ENCODE data around the gene TMEM52B. TPM values are rescaled to one million over a fixed set of nuclear protein-coding genes. Genes with fewer than 3 reads are reported as not detected.
"Not testable (repeated sequence)": the region's sequence is repeated elsewhere in the genome, so short reads cannot be mapped to it uniquely, and the experiment has no call there.

The TMEM52B gene
- total RNA-seq, 1 donor from 2014 or later = not detected

GRCh38 chr12:10210225-10210624, 31.4 kb downstream of the TMEM52B start:
- DNase-seq (ENCODE audit: low spot score in 2 of 2) (no peak), FAIRE-seq (no peak)

DNA sequence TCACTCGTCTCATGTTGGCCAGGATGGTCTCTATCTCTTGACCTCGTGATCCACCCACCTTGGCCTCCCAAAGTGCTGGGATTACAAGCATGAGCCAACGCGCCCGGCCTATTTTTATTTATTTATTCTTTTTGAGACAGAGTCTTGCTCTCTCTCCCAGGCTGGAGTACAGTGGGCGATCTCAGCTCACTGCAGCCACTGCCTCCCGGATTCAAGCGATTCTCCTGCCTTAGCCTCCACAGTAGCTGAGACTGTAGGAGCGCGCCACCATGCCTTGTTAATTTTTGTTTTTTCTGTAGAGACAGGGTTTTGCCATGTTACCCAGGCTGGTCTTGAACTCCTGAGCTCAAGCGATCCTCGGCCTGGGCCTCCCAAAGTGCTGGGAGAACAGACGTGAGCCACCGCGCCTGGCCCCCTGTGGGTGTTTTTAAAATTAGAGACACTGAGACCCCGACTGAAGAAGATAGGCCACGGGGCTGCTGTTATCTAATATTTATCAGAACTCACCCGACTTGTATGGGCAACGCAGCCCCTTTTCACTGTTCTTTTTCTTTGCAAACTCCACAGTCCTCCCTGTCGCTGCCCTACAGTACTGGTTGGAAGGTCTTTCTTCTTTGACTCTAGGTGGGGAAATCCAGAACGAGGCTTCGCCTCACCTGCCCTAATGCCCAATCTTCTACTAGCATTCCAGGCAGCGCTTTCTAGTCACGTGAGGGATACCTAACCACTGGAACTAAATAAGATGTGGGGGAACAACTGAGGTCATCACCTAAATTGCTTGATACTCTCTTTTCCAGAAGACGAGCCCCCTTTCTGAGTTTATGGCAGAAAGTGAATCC, 32.5 kb downstream of the TMEM52B start:
- DNase-seq (ENCODE audit: low spot score in 2 of 2) (no peak), FAIRE-seq (no peak)

GRCh38 chr12:10211940-10212738, 33.3 kb downstream of the TMEM52B start:
- FAIRE-seq = no peak
- DNase-seq (ENCODE audit: low spot score in 2 of 2) = peak; percentile 81 to 91

DNA sequence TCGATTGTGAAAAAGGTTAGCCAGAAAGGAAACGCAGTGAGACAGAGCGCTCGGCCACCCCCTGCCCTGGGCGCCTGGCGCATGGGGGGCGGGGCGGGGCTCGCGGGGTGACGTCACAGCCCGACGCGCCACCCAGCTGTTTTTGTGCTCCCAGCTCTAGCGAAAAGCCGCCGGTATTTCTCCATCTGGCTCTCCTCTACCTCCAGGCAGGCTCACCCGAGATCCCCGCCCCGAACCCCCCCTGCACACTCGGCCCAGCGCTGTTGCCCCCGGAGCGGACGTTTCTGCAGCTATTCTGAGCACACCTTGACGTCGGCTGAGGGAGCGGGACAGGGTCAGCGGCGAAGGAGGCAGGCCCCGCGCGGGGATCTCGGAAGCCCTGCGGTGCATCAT, 33.9 kb downstream of the TMEM52B start, which contains the start of gene GABARAPL1:
GABARAPL1 (plus strand) TSS at position 139 of the 393 bp plus-strand sequence; CDS start at position 392, 253 bp downstream.
- peak; percentile 80 to 85 for DNase-seq (ENCODE audit: low spot score in 2 of 2)
- no peak for FAIRE-seq

DNA sequence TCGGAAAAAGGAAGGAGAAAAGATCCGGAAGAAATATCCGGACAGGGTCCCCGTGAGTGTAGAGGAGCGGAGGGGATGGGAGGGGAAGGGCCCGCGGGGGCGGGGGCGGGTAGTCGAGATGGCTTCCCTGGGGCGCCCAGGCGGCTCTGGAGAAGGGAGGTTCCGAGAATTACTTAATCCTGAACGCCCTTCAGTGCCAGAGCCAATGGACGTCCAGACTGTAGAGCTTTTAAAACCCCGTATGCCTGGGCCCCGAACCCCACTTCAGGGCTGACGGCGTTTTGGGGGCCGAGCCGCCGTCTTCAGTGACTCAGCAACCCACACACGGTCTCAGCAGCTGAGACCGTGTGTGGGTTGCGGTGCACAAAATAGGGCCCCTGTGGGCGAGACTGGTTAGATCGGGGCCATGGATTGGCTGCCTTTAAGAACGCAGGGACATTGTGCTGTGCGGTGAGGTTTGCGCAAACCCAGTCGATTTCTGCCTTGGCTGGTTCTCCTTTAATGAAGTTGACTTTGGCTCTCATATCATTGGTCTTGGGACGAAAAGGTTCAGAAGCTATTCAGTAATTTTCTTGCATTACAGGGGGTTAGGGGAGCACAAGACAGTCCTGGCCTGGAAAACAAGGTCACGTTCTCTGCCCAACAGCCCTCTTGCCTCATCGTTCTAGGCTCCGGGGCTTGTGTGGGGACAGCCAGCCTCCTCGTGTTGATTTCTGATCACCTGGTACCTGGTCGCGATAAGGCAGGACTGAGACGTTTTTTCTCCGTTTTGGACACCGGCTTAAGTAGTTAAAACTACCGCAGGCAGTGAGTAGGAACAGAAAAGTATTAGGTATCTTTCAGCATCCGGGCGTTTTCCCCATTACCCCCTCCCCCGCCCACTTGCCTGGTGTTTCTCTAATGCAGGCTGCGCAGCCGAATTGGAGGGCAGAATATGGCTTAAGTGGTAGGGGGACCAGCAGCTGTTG, 34.6 kb downstream of the TMEM52B start:
- DNase-seq (ENCODE audit: low spot score in 2 of 2) (peak; percentile 36 to 52), FAIRE-seq (no peak)

DNA sequence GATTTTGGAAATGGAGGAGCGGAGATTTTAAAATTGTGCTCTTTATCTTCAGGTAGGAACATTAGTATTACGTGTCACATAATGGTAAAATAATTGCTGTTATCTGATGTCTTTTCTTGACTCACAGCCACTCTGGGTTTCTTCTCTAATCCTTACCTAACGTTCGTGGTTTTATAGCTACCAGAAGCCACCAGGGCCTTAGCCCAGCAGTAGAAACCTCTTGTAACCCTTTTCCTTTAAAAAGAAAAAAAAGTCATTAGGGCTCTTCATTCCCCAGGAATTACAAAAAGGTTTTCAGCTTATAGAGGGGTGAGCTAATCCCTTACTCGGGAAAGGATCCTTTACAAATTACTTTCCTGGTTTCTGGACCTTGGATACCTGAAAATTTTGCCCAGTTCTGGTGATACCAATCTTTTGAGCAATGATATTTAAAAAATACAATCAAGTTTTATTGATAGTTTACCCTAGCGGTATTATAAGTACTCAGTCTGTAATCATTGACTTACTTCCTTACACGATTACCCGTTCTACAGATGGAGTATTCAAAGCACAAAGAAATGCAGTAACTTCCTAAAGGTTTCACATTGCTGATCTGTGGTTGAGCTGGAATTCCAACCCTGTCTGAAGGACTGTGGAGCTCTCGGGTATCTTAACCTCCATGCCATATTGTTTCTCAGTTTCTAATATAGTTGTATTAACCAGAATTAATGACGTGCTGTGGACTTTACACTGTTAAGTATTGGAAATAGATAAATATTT, 35.5 kb downstream of the TMEM52B start:
- DNase-seq (ENCODE audit: low spot score in 2 of 2) (no peak), FAIRE-seq (no peak)

GRCh38 chr12:10214895-10215267, 36.0 kb downstream of the TMEM52B start:
- FAIRE-seq (no peak), DNase-seq (ENCODE audit: low spot score in 2 of 2) (no peak)

- DNase-seq (ENCODE audit: low spot score in 2 of 2) (no peak), FAIRE-seq (no peak)
Observed at GRCh38 chr12:10215436-10215835, 36.6 kb downstream of the TMEM52B start.

DNA sequence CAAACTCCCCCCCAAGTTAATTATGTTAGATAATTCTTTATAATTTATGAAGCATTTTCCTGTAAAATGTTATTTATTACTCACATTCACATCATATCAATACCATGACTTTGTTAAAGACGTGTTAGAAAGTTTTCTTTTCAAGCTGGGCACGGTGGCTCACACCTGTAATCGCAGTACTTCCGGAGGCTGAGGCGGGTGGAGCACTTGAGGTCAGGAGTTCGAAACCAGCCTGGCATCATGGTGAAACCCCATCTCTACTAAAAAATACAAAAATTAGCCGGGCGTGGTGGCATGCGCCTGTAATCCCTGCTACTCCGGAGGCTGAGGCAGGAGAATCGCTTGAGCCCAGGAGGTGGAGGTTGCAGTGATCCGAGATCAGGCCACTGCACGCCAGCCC, 37.1 kb downstream of the TMEM52B start:
- DNase-seq (ENCODE audit: low spot score in 2 of 2); FAIRE-seq: not testable (repeated sequence)

DNA sequence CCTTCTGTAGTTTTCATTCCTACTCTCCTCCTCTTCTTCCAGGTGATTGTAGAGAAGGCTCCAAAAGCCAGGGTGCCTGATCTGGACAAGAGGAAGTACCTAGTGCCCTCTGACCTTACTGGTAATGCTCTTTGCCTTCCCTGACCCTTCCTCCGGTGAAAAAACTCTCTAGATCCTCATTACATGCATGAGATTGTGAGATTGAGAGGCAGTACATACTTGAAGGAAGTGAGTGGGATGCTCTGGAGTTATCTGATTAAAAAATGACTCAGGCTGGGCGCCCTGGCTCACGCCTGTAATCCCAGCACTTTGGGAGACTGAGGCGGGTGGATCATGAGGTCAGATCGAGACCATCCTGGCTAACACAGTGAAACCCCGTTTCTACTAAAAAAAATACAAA, 39.2 kb downstream of the TMEM52B start:
- FAIRE-seq (no peak), DNase-seq (ENCODE audit: low spot score in 2 of 2) (no peak)

GRCh38 chr12:10220398-10221077, 41.7 kb downstream of the TMEM52B start:
- no peak for FAIRE-seq
- peak in 1 of 2 donors; percentile 34 for DNase-seq (ENCODE audit: low spot score in 2 of 2)

GRCh38 chr12:10221846-10222245, 43.0 kb downstream of the TMEM52B start:
- FAIRE-seq = no peak
- no peak for DNase-seq (ENCODE audit: low spot score in 2 of 2)

DNA sequence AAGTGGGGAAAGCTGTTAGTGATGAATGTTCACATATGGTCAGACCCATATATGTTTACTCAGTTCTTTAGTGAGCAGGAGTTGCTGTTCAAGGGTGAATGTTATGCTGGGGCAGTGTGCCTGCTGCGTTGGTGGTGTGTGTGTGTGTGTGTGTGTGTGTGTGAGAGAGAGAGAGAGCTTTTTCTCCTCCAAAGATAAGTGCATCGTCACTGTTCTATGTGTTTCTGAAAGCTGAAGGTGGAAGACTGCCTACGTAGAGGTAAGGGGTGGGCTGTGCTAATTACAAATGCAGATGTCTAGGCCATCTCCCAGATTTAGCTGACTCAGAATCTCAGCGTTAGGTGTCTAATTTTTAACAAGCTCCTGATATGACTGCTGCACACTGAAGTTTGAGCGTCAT, 44.4 kb downstream of the TMEM52B start:
- FAIRE-seq (no peak), DNase-seq (ENCODE audit: low spot score in 2 of 2) (no peak)

DNA sequence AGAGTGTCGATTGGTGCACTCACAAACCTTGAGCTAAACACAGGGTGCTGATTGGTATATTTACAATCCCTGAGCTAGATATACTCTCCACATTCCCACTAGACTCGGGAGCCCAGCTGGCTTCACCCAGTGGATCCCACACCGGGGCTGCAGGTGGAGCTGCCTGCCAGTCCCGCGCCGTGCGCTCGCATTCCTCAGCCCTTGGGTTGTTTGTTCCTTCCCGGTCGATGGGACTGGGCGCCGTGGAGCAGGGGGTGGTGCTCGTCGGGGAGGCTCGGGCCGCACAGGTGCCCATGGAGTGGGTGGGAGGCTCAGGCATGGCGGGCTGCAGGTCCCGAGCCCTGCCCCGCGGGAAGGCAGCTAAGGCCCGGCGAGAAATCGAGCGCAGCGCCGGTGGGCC, 46.6 kb downstream of the TMEM52B start:
- not testable (repeated sequence) for FAIRE-seq

GRCh38 chr12:10226086-10226485, 47.3 kb downstream of the TMEM52B start:
- no peak for FAIRE-seq
- DNase-seq (ENCODE audit: low spot score in 2 of 2) = no peak

More for the DNA sequence above, 46.6 kb downstream of the TMEM52B start:
- not testable (repeated sequence) for DNase-seq (ENCODE audit: low spot score in 2 of 2)

- DNase-seq (ENCODE audit: low spot score in 2 of 2) (no peak), FAIRE-seq (no peak)
Observed at GRCh38 chr12:10226731-10227130, 47.9 kb downstream of the TMEM52B start.

GRCh38 chr12:10227648-10228047, 48.8 kb downstream of the TMEM52B start:
- FAIRE-seq (no peak), DNase-seq (ENCODE audit: low spot score in 2 of 2) (no peak)

- FAIRE-seq (no peak), DNase-seq (ENCODE audit: low spot score in 2 of 2) (no peak)
Observed at GRCh38 chr12:10234562-10234961, 55.7 kb downstream of the TMEM52B start.

All from frontal cortex (tissue), 4 donors.